HAP-1 (cell line): Measurements from ENCODE around the gene LRCH3.
A peak's percentile ranks its signal among the peaks of the same experiment; 100 is the strongest.
"Not testable (repeated sequence)": the region's sequence is repeated elsewhere in the genome, so short reads cannot be mapped to it uniquely, and the experiment has no call there.

Experiments used
- DNase-seq, 2 experiments: peaks; one replicate each; pipeline ENCODE4 v3.0.0-alpha.2; 2016 to 2020; ENCODE audit warnings: low spot score in 2 of 2
- H3K27me3 ChIP-seq: fragments of 250-450 bp; sonication (Bioruptor Pico); 2 replicates; pipeline ENCODE4 v1.5.1; 2020; ENCODE audit warnings: low read depth, mild to moderate bottlenecking, moderate library complexity
- H3K36me3 ChIP-seq: fragments of 250-450 bp; sonication (Bioruptor Pico); replicated peaks from 2 replicates; pipeline ENCODE4 v1.5.1; 2020; ENCODE audit warnings: mild to moderate bottlenecking
- H3K4me1 ChIP-seq: fragments of 250-450 bp; sonication (Bioruptor Pico); 2 replicates; pipeline ENCODE4 v1.5.1; 2020; ENCODE audit warnings: mild to moderate bottlenecking
- H3K4me3 ChIP-seq: fragments of 250-450 bp; sonication (Bioruptor Pico); 2 replicates; pipeline ENCODE4 v1.5.1; 2020; ENCODE audit warnings: mild to moderate bottlenecking, moderate library complexity
- H3K9me3 ChIP-seq: fragments of 250-450 bp; sonication (Bioruptor Pico); 2 replicates; pipeline ENCODE4 v1.5.1; 2020; ENCODE audit warnings: mild to moderate bottlenecking, moderate library complexity
- in situ Hi-C: fragments of 300-500 bp; cut with MboI; formaldehyde crosslinking; loops from 3 replicates; pipeline ENCODE4 v1.14.3; 2020; ENCODE audit warnings: low sequenced_read_pairs, inconsistent platforms, mixed read lengths

LRCH3 gene

DNA sequence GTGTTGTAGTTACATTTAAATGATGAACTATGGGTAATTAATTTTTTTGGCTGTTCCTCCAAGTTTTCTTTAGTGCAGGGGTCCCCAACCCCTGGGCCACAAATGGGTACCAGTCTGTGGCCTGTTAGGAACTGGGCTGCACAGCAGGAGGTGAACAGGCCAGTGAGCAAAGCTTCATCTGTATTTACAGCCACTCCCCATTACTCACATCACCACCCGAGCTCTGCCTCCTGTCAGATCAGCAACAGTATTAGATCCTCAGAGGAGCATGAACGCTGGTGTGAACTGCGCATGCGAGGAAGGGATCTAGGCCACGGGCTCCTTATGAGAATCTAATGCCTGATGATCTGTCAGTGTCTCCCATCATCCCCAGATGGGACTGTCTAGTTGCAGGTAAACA lies 83.0 kb downstream of the LRCH3 start:
- Histone ChIP-seq H3K4me1 (no peaks in the 10 kb centered on the region), H3K9me3 (no peaks in the 10 kb centered on the region), H3K36me3 (peaks cover 28% of the 10 kb centered on the region), H3K27me3 (no peaks in the 10 kb centered on the region), H3K4me3 (no peak overlapping the region)
- in situ Hi-C loops: no loop called here
- DNase-seq: no peak

DNA sequence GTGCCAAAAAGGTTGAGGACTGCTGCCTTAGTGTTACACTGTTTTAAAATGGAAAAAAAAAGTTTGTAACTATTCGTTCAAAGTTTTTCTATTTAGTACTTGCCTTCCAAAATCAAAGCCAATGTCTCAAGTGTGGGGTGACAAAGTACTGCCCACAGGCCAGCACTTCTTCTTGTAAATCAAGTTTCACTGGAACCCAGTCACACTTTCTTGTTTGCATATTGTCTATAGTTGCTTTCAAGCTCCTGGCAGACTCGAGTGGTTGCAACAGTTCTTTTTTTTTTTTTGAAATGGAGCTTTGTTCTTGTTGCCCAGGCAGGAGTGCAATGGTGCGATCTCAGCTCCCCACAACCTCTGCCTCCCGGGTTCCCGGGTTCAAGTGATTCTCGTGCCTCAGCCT lies 83.6 kb downstream of the LRCH3 start:
- no peaks in the 10 kb centered on the region for H3K4me1 ChIP-seq
- no peak for DNase-seq
- no peaks in the 10 kb centered on the region for H3K9me3 ChIP-seq
- H3K27me3 ChIP-seq: no peaks in the 10 kb centered on the region
- no peak overlapping the region for H3K4me3 ChIP-seq
- in situ Hi-C loops: no loop called here
- H3K36me3 ChIP-seq: peaks cover 28% of the 10 kb centered on the region

DNA sequence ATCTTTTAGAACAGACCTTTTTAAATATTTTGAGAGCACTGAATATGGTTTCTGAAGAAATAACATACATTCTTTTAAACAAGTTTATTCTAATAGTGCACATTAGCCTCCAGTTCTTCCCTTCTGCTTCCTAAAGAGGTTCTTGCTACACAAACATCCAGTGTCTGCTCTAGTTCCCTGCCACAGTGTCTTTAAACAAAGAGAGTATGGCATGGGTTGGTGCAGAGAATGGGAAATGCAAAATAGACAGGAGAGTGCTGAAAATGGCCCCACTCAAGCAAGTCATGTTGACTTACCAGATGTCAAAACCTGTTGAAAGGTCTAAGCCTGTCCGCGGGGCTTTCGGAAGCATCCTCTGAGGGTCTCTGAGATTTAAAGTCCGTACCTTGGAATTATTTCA lies 86.8 kb downstream of the LRCH3 start:
- H3K36me3 ChIP-seq: peaks cover 8% of the 10 kb centered on the region
- no peaks in the 10 kb centered on the region for H3K27me3 ChIP-seq
- no peak for DNase-seq
- no peak overlapping the region for H3K4me3 ChIP-seq
- no peaks in the 10 kb centered on the region for H3K9me3 ChIP-seq
- peaks cover 19% of the 10 kb centered on the region for H3K4me1 ChIP-seq
- in situ Hi-C loops: no loop called here

DNA sequence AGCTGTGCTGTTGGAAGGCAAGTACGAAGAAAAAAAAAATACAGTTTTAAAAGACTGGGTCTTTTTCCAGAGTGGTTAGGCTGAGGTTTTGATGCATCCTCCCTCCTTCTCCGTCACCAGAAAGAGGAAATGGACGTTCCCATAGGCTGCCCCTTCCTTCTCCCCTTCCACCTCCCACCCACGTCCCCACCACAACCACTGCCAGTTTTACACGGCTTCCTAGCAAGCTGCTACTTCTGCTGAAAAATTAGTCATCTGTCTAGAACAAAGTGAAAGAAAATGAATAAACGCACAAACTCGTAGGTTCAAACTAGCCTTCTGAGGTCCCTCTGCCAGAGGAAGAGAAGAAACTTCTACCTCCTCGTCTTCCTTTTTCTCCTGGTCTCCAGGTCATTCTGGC lies 87.4 kb downstream of the LRCH3 start:
- in situ Hi-C loops: no loop called here
- no peak for DNase-seq
- H3K4me3 ChIP-seq: no peak overlapping the region
- H3K36me3 ChIP-seq: peaks cover 3% of the 10 kb centered on the region
- no peaks in the 10 kb centered on the region for H3K27me3 ChIP-seq
- no peaks in the 10 kb centered on the region for H3K9me3 ChIP-seq
- peaks cover 19% of the 10 kb centered on the region for H3K4me1 ChIP-seq

DNA sequence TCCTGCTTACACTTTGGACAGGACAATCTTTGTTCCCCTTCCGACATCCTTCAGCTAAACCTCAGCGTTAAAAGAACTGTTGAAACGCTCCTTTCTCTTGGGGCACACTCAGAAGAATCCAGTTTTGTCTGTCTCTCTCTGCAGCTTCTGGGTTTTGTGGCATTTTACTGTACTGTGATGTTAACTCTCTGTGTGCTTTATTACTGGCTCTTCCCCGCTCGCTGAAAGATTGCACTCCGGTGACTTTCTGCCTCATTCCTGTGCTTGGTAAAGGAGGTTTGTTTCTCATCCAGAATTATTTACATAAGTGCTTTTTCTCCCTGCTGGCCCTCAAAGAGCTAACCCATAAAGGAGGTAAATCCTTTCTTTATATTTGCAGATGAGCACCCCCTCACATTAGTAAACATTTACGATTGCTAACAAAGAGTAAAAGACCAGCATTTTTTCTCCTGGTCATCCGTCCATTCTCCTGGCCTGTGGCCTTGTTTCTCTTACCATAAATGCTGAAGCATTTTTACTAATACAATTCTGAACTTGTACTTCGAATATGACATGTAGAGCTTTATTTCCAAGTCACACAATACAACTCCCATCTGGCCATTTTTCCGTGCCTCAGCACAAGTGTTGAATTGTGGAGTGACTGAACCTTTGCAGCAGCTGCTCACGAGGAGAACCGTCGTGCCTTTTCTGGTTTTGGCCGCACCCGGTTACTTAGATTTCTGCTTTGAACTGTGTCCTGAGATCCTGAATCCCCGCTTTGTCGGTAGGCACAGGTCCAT lies 89.6 kb downstream of the LRCH3 start:
- Histone ChIP-seq H3K27me3 (no peaks in the 10 kb centered on the region), H3K4me1 (peaks cover 19% of the 10 kb centered on the region), H3K36me3 (peaks cover 2% of the 10 kb centered on the region), H3K4me3 (no peak overlapping the region), H3K9me3 (no peaks in the 10 kb centered on the region)
- in situ Hi-C loops: no loop called here
- peak; percentile 52 to 80 for DNase-seq

DNA sequence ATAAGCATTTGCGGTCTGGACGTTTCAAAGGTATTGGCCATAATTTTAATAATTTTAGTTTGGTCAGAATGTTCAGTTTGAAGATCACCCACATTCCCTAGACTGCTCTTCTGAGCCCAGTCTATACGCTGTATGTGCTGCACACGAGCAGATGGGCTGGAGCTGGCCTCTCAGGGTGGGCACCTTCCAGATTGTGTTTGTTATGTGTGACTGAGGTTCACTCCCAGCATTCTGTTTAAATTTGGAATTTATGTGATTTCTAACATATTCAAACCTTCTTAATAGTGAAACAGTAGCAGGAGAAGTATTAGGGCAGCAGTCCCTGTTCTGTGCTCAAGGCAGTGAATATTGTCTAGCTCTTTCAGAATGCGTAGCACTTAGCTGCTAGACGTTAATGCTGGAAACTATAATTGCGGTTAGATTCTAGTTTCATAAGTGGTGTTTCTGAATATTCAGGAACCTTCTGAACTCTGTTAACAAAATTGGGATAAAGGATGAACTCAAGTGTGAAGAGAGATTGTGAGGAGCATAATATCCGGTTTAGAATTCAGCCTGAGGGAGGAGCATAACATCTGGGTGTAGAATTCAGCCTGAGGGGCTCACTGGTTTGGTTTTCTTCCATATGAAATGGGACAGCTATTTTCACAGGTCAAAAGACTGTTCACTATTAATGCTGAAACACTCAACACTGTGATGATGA lies 90.4 kb downstream of the LRCH3 start:
- Histone ChIP-seq H3K4me3 (no peak overlapping the region), H3K9me3 (no peaks in the 10 kb centered on the region), H3K4me1 (peaks cover 19% of the 10 kb centered on the region), H3K27me3 (no peaks in the 10 kb centered on the region), H3K36me3 (peaks cover 2% of the 10 kb centered on the region)
- in situ Hi-C loops: no loop called here
- peak; percentile 41 to 53 for DNase-seq

DNA sequence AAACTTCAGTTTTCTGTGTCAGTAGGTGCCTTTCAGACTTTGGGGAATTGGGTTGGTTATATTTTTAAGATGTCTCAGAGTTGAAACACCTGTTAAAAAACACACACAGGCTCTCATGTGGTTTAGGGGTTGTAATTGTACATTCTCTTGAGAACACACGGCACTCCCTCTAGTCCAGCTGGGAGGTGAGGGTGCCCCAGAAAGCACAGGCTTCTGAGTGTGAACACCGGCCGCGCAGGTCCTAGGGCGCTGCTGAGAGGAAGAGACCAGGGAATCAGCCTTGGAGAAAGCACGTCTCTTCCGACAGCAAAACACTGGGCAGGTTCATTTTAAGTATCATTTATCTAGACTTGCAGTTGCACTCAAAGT lies 90.9 kb downstream of the LRCH3 start:
- in situ Hi-C loops: no loop called here
- Histone ChIP-seq H3K9me3 (no peaks in the 10 kb centered on the region), H3K4me1 (peaks cover 19% of the 10 kb centered on the region), H3K36me3 (peaks cover 2% of the 10 kb centered on the region; the same call in 1 of the 2 replicates), H3K4me3 (no peak overlapping the region), H3K27me3 (no peaks in the 10 kb centered on the region)
- no peak for DNase-seq

DNA sequence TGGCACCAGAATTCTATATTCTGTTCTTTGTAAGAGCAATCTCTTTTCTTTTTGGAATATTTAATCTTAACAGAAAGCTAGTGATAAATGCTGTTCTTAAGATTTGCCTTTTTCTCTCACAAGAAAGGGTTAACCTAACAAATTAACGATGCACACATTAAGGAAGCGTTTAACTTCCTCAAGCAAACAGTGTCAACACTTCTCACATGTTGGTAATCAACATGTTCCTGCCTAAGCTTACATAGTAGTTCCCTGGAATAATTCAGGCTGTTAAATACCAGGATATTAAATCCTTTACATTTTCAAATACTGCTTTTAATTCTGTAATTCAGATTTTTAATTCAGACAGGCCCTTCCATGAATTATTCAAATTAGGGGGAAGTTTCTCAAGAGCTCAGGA lies 91.5 kb downstream of the LRCH3 start:
- H3K4me3 ChIP-seq: no peak overlapping the region
- H3K27me3 ChIP-seq: no peaks in the 10 kb centered on the region
- DNase-seq: no peak
- peaks cover 19% of the 10 kb centered on the region for H3K4me1 ChIP-seq
- H3K36me3 ChIP-seq: peaks cover 2% of the 10 kb centered on the region; the same call in 1 of the 2 replicates
- in situ Hi-C loops: no loop called here
- no peaks in the 10 kb centered on the region for H3K9me3 ChIP-seq

DNA sequence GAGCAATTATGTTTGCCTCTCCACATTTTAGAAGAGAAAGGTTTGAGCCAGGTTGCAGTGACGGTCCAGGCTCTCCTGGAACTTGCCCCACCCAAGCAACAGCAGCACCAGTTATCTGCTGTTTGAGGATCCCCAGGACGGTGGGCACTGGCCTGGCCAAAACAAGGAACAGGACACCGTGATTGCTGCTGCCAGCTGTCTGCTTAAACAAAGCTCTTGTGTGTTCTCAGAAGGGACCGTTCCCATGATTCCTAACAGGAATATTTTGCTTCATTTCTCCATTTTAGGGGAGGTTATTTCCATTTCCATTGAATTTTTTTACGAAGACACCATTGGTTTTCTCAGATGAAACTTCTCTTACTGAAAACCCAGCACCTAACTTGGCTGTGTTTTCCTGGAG lies 92.5 kb downstream of the LRCH3 start:
- no peak for DNase-seq
- H3K27me3 ChIP-seq: no peaks in the 10 kb centered on the region
- in situ Hi-C loops: no loop called here
- no peak overlapping the region for H3K4me3 ChIP-seq
- peaks cover 19% of the 10 kb centered on the region for H3K4me1 ChIP-seq
- H3K36me3 ChIP-seq: peaks cover 2% of the 10 kb centered on the region; the same call in 1 of the 2 replicates
- no peaks in the 10 kb centered on the region for H3K9me3 ChIP-seq

DNA sequence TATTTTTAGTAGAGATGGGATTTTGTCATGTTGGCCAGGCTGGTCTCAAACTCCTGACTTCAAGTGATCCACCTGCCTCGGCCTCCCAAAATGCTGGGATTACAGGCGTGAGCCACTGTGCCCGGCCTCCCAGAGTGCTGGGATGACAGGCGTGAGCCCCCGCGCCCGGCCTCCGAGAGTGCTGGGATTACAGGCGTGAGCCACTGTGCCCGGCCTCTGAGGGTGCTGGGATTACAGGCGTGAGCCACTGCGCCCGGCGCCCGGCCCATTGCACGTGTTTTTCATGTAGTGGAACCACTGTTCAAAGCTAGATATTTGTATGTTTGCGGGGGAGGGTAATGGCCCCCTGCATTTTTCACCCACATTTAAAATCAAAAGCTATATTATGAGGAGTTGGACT lies 93.3 kb downstream of the LRCH3 start:
- H3K36me3 ChIP-seq, H3K27me3 ChIP-seq, DNase-seq, H3K4me3 ChIP-seq, H3K9me3 ChIP-seq, in situ Hi-C loops: not testable (repeated sequence)
- H3K4me1 ChIP-seq: peaks cover 19% of the 10 kb centered on the region

DNA sequence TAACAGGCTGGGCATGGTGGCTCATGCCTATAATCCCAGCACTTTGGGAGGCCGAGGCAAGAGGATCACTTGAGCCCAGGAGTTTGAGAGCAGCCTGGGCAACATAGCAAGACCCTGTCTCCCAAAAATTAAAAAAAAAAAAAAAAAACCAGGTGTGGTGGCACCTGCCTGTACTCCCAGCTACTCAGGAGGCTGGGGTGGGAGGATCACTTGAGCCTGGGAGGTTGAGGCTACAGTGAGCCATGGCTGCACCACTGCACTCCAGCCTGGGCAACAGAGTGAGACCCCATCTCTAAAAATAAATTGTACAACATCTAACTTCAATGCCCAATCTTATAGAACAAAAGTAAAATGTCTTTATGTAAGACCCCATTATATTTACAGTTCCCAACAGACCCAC lies 95.0 kb downstream of the LRCH3 start:
- H3K4me1 ChIP-seq, H3K36me3 ChIP-seq, H3K27me3 ChIP-seq, H3K9me3 ChIP-seq, in situ Hi-C loops, DNase-seq, H3K4me3 ChIP-seq: not testable (repeated sequence)

DNA sequence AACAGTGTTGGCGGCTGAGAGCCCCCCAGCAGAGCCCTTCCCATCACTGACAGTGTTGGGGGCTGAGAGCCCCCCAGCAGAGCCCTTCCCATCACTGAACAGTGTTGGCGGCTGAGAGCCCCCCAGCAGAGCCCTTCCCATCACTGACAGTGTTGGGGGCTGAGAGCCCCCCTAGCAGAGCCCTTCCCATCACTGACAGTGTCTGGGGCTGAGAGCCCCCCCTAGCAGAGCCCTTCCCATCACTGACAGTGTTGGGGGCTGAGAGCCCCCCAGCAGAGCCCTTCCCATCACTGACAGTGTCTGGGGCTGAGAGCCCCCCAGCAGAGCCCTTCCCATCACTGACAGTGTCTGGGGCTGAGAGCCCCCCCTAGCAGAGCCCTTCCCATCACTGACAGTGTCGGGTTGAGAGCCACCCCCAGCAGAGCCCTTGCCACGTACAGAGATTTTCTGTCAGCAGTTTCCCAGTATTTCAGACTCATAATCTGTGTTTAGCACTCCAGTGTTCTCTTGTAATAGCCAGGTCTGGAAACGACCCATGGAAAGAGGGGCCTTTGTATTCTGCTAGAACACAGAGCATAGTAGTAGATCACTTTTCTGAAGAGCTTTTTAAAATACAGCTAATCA lies 96.5 kb downstream of the LRCH3 start:
- H3K4me1 ChIP-seq, in situ Hi-C loops, H3K27me3 ChIP-seq, DNase-seq, H3K4me3 ChIP-seq, H3K9me3 ChIP-seq, H3K36me3 ChIP-seq: not testable (repeated sequence)

DNA sequence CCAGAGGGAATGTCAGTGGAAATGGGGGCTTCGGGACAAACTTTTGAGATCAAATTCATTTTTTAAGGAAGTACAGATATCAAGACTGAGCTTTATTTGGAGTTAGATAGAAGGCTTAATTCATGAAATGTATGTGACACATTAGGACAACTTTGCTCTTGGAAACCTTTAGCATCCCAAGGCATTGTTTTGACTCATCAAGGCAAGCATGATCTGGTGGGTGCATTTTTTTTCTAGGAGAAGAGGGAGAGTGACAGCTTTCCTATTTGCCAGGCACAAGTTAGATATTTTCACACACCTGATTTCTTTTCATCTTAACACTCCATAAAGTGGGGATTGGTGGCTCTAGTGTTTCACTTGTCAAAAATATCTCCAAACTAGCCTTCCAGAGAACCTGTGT lies 97.5 kb downstream of the LRCH3 start:
- Histone ChIP-seq H3K9me3 (no peaks in the 10 kb centered on the region), H3K36me3 (no peaks in the 10 kb centered on the region; the same call in 1 of the 2 replicates)
- in situ Hi-C loops: no loop called here

DNA sequence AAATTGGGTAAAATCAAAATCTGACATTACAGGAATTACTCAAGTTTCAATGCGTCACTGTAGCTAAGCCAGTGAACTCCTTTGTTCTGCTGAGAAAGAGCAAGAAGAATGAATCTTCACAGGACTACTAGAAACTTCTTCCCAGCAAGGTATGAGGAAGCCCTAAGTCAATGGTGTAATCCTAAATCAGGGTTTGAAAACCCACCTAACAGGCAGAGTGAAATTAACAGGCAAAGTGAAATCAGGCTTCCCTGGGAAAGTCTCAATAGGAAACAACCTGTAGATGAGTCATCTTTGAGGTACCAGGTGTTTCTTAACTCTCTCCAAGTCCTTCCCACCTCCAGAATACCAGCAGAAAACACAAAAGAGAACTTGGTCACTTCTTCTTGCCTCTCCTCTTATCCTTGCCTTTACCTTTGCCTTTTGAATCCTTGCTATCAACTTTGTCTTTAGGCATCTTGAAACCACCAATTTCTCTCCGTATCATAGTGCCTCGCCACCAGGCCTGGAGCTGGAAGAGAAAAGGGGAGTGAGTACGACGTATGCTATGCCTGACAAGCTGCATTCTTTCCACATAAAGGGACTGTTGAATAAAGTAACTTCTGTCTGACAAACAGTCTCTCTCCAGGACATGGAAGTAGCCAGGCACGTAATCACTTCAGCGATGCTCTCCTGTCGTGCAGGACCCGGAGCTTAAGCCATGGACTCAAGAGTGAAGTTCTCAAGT lies 98.3 kb downstream of the LRCH3 start:
- no peak for DNase-seq
- no peaks in the 10 kb centered on the region for H3K4me1 ChIP-seq
- H3K36me3 ChIP-seq: no peaks in the 10 kb centered on the region
- no peaks in the 10 kb centered on the region for H3K27me3 ChIP-seq
- no peak overlapping the region for H3K4me3 ChIP-seq
- H3K9me3 ChIP-seq: no peaks in the 10 kb centered on the region
- in situ Hi-C loops: no loop called here

More for the DNA sequence above, 97.5 kb downstream of the LRCH3 start:
- no peaks in the 10 kb centered on the region for H3K27me3 ChIP-seq
- H3K4me3 ChIP-seq: no peak overlapping the region
- no peak for DNase-seq
- H3K4me1 ChIP-seq: no peaks in the 10 kb centered on the region
